ACC112 (cell line): ENCODE data around the gene RER1.
A peak's percentile ranks its signal among the peaks of the same experiment; 100 is the strongest.

ENCODE experiments used
- H2AFZ ChIP-seq: fragments of 200-600 bp; sonication (generic); one replicate; pipeline ENCODE4 v1.6.0; 2017; ENCODE audit warnings: antibody characterized with exemption, low read length; ENCODE audit not compliant: unreplicated experiment
- H3K27ac ChIP-seq: fragments of 200-600 bp; sonication (generic); 2 replicates; pipeline ENCODE4 v1.5.1; 2014; ENCODE audit warnings: low read depth, mild to moderate bottlenecking, antibody characterized with exemption, low read length, moderate library complexity
- H3K27me3 ChIP-seq: fragments of 200-600 bp; sonication (generic); 2 replicates; pipeline ENCODE4 v1.6.1; 2014; ENCODE audit warnings: mild to moderate bottlenecking, antibody characterized with exemption, low read length, moderate library complexity, mixed read lengths; ENCODE audit not compliant: insufficient read depth
- H3K36me3 ChIP-seq: fragments of 200-600 bp; sonication (generic); 2 replicates; pipeline ENCODE4 v1.6.1; 2016; ENCODE audit warnings: mild to moderate bottlenecking, antibody characterized with exemption, low read length, moderate library complexity, mixed read lengths; ENCODE audit not compliant: insufficient read depth
- H3K4me1 ChIP-seq: fragments of 200-600 bp; sonication (generic); one replicate; pipeline ENCODE4 v1.6.1; 2016; ENCODE audit warnings: low read length, mixed read lengths; ENCODE audit not compliant: insufficient read depth, unreplicated experiment, control insufficient read depth
- H3K4me3 ChIP-seq: fragments of 200-600 bp; sonication (generic); 2 replicates; pipeline ENCODE4 v1.5.1; 2014; ENCODE audit warnings: mild to moderate bottlenecking, low read depth, low read length
- H3K79me2 ChIP-seq: fragments of 200-600 bp; sonication (generic); one replicate; pipeline ENCODE4 v1.6.0; 2016; ENCODE audit warnings: low read length; ENCODE audit not compliant: control insufficient read depth, unreplicated experiment, insufficient read depth

The RER1 gene

GRCh38 chr1:2396476-2396875 lies 4.8 kb downstream of the RER1 start:
- Histone ChIP-seq H3K79me2 (peaks cover 53% of the 10 kb centered on the region), H3K4me1 (peaks cover 16% of the 10 kb centered on the region), H2AFZ (no peak overlapping the region), H3K27me3 (no peaks in the 10 kb centered on the region), H3K36me3 (peaks cover 35% of the 10 kb centered on the region), H3K27ac (no peak overlapping the region), H3K4me3 (no peak overlapping the region)

- Histone ChIP-seq H3K79me2 (peaks cover 48% of the 10 kb centered on the region), H3K27me3 (no peaks in the 10 kb centered on the region), H3K27ac (no peak overlapping the region), H2AFZ (no peak overlapping the region), H3K36me3 (peaks cover 35% of the 10 kb centered on the region), H3K4me1 (peaks cover 16% of the 10 kb centered on the region), H3K4me3 (no peak overlapping the region)
Observed at GRCh38 chr1:2397007-2397679, 5.5 kb downstream of the RER1 start.

- H3K79me2 ChIP-seq, result peaks cover 31% of the 10 kb centered on the region
- H3K4me1 ChIP-seq, result peaks cover 3% of the 10 kb centered on the region
- no peaks in the 10 kb centered on the region for H3K27me3 ChIP-seq
- no peak overlapping the region for H3K27ac ChIP-seq
- peaks cover 35% of the 10 kb centered on the region for H3K36me3 ChIP-seq
- H3K4me3 ChIP-seq, result no peak overlapping the region
- H2AFZ ChIP-seq, result no peak overlapping the region
Observed at GRCh38 chr1:2398871-2399270, 7.2 kb downstream of the RER1 start.

- H2AFZ ChIP-seq, result no peak overlapping the region
- no peak overlapping the region for H3K4me3 ChIP-seq
- peaks cover 19% of the 10 kb centered on the region for H3K79me2 ChIP-seq
- H3K27me3 ChIP-seq, result no peaks in the 10 kb centered on the region
- H3K36me3 ChIP-seq, result peaks cover 42% of the 10 kb centered on the region
- no peak overlapping the region for H3K27ac ChIP-seq
- H3K4me1 ChIP-seq, result peaks cover under 1% of the 10 kb centered on the region
Observed at GRCh38 chr1:2399890-2400575, 8.4 kb downstream of the RER1 start.

- Histone ChIP-seq H3K27me3 (no peaks in the 10 kb centered on the region), H3K36me3 (peaks cover 42% of the 10 kb centered on the region)
Observed at GRCh38 chr1:2400576-2400909, 8.9 kb downstream of the RER1 start.

GRCh38 chr1:2400950-2401649 lies 9.5 kb downstream of the RER1 start:
- Histone ChIP-seq H3K27ac (no peak overlapping the region), H3K4me1 (peaks cover 9% of the 10 kb centered on the region), H3K79me2 (peaks cover 10% of the 10 kb centered on the region), H3K27me3 (no peaks in the 10 kb centered on the region), H3K36me3 (peaks cover 38% of the 10 kb centered on the region), H2AFZ (no peak overlapping the region), H3K4me3 (no peak overlapping the region)

More at GRCh38 chr1:2400576-2400909, 8.9 kb downstream of the RER1 start:
- no peak overlapping the region for H3K27ac ChIP-seq
- no peak overlapping the region for H3K4me3 ChIP-seq
- no peak overlapping the region for H2AFZ ChIP-seq
- peaks cover 5% of the 10 kb centered on the region for H3K4me1 ChIP-seq
- peaks cover 14% of the 10 kb centered on the region for H3K79me2 ChIP-seq

- Histone ChIP-seq H3K27ac (no peak overlapping the region), H3K79me2 (peaks cover 3% of the 10 kb centered on the region), H3K27me3 (no peaks in the 10 kb centered on the region), H3K36me3 (peaks cover 33% of the 10 kb centered on the region), H3K4me1 (peaks cover 9% of the 10 kb centered on the region), H3K4me3 (no peak overlapping the region), H2AFZ (no peak overlapping the region)
Observed at GRCh38 chr1:2402420-2402819, 10.8 kb downstream of the RER1 start.

- Histone ChIP-seq H2AFZ (no peak overlapping the region), H3K4me1 (peaks cover 9% of the 10 kb centered on the region), H3K27ac (no peak overlapping the region), H3K79me2 (no peaks in the 10 kb centered on the region), H3K27me3 (no peaks in the 10 kb centered on the region), H3K36me3 (peaks cover 32% of the 10 kb centered on the region), H3K4me3 (no peak overlapping the region)
Observed at GRCh38 chr1:2403273-2403672, 11.6 kb downstream of the RER1 start.

- Histone ChIP-seq H3K79me2 (no peaks in the 10 kb centered on the region), H2AFZ (no peak overlapping the region), H3K4me1 (peaks cover 9% of the 10 kb centered on the region), H3K4me3 (no peak overlapping the region), H3K27ac (no peak overlapping the region), H3K27me3 (no peaks in the 10 kb centered on the region), H3K36me3 (peaks cover 25% of the 10 kb centered on the region)
Observed at GRCh38 chr1:2404142-2404889, 12.7 kb downstream of the RER1 start.

- Histone ChIP-seq H3K79me2 (no peaks in the 10 kb centered on the region), H3K4me3 (no peak overlapping the region), H2AFZ (no peak overlapping the region), H3K27me3 (no peaks in the 10 kb centered on the region), H3K36me3 (peaks cover 20% of the 10 kb centered on the region), H3K27ac (peak overlapping the region; percentile 53), H3K4me1 (peaks cover 9% of the 10 kb centered on the region)
Observed at GRCh38 chr1:2404890-2405511, 13.4 kb downstream of the RER1 start.
